PFSK-1 (cell line): ENCODE measurements around the gene CACNB1.

Experiments
- FOXP2 ChIP-seq: optimal IDR thresholded peaks from 2 replicates; pipeline ENCODE3; 2011; ENCODE audit warnings: borderline replicate concordance, control low read depth, inconsistent platforms; ENCODE audit not compliant: insufficient read depth; ENCODE audit errors: extremely low read length, extremely low read depth
- POLR2AphosphoS5 ChIP-seq: IDR thresholded peaks from 2 replicates; pipeline ENCODE4 v1.6.1; 2012; ENCODE audit warnings: low read depth, mild to moderate bottlenecking, control low read depth, low read length, moderate library complexity
- SIN3A ChIP-seq: IDR thresholded peaks from 2 replicates; pipeline ENCODE4 v1.6.1; 2012; ENCODE audit warnings: mild to moderate bottlenecking, low read length, moderate library complexity, borderline replicate concordance; ENCODE audit not compliant: insufficient read depth
- TAF1 ChIP-seq: IDR thresholded peaks from 2 replicates; pipeline ENCODE4 v1.6.1; 2012; ENCODE audit warnings: low read length, control low read depth, borderline replicate concordance; ENCODE audit not compliant: insufficient read depth
- TF ChIP-seq, protein P1 (sequence below), 2 experiments: IDR thresholded peaks; 2 replicates each; pipeline versions ENCODE4 v1.6.1 to v1.8.0; 2011 to 2012; ENCODE audit warnings: low read depth in 2 of 2, low read length in 2 of 2, control low read depth in 1 of 2, inconsistent platforms in 1 of 2, mild to moderate bottlenecking in 1 of 2, moderate library complexity in 1 of 2; ENCODE audit not compliant: insufficient read depth in 1 of 2

The CACNB1 gene

DNA sequence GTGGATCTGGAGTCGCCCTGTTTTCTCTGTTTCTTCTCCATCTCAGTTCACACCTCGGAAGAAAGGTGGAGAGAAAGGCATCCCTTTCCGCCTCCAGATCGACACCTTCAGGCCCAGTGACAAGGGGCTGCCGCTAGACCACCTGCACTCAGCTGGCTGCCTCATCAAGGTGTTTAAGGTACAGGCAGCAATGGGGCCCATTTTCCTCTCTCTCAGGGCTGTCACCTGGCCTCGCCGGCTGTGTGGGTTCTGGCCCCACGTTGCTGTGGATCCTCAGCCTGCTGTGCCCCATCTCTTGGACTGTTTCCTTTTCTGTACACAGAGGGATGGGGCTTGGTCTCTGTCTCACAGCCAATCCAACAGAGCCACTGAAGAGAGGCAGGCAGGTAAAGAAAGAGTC, 45.7 kb upstream of the CACNB1 start:
- TF ChIP-seq, protein P1, sequence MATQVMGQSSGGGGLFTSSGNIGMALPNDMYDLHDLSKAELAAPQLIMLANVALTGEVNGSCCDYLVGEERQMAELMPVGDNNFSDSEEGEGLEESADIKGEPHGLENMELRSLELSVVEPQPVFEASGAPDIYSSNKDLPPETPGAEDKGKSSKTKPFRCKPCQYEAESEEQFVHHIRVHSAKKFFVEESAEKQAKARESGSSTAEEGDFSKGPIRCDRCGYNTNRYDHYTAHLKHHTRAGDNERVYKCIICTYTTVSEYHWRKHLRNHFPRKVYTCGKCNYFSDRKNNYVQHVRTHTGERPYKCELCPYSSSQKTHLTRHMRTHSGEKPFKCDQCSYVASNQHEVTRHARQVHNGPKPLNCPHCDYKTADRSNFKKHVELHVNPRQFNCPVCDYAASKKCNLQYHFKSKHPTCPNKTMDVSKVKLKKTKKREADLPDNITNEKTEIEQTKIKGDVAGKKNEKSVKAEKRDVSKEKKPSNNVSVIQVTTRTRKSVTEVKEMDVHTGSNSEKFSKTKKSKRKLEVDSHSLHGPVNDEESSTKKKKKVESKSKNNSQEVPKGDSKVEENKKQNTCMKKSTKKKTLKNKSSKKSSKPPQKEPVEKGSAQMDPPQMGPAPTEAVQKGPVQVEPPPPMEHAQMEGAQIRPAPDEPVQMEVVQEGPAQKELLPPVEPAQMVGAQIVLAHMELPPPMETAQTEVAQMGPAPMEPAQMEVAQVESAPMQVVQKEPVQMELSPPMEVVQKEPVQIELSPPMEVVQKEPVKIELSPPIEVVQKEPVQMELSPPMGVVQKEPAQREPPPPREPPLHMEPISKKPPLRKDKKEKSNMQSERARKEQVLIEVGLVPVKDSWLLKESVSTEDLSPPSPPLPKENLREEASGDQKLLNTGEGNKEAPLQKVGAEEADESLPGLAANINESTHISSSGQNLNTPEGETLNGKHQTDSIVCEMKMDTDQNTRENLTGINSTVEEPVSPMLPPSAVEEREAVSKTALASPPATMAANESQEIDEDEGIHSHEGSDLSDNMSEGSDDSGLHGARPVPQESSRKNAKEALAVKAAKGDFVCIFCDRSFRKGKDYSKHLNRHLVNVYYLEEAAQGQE (IDR thresholded peaks at IDR 0.05; ENCODE audit: insufficient read depth in 1 of 2, low read depth in 2 of 2, low read length in 2 of 2), result no peak
- TF ChIP-seq SIN3A, result no peak
- no peak for TF ChIP-seq POLR2AphosphoS5

DNA sequence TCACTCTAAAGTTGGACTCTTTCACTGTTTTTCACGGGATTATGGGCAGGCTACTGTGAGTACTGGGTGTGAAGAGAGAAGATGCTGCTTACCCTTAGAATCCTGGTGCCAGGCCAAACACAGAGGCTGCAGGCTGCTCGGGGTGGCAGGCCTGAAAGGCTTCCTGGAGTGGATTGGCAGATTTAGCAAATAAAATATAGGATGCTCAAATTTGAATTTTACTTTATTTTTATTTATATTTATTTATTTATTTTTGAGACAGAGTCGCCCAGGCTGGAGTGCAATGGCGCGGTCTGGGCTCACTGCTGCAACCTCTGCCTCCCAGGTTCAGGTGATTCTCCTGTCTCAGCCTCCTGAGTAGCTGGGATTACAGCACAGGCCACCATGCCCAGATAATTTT, 43.2 kb upstream of the CACNB1 start:
- no peak for TF ChIP-seq SIN3A

DNA sequence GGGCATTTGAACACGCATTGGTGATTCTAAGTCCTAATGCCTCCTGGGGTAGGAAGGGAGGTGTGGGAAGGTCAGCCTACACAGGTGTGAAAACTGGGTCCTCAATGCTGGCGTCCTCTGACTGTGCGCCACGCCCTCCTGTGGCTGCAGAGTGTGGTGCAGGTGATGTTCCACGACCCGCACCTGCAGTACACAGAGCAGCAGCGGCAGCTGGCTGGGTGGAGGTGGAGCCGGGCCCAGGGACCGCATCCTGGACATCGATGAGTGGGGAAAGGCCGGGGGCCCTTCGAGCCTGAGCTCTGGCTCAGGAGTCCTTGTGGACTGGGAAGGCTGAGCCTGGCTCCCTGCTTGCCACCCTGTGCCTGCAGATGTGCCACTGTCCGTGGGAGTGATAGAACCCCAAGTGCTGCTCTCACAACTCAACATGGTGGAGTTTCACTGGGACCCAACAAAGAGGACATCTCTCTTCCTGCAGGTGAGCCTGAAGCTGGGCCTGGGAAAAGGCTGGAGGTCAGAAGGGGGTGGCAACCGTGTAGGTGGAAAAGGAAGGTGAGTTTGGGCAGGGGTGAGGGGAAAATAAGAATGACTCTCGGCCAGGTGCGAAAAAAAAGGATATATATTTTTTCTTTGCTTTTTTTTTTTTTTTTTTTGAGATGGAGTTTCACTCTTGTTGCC, 42.3 kb upstream of the CACNB1 start:
- TF ChIP-seq FOXP2, result peak; percentile 58
- TF ChIP-seq POLR2AphosphoS5, result no peak

DNA sequence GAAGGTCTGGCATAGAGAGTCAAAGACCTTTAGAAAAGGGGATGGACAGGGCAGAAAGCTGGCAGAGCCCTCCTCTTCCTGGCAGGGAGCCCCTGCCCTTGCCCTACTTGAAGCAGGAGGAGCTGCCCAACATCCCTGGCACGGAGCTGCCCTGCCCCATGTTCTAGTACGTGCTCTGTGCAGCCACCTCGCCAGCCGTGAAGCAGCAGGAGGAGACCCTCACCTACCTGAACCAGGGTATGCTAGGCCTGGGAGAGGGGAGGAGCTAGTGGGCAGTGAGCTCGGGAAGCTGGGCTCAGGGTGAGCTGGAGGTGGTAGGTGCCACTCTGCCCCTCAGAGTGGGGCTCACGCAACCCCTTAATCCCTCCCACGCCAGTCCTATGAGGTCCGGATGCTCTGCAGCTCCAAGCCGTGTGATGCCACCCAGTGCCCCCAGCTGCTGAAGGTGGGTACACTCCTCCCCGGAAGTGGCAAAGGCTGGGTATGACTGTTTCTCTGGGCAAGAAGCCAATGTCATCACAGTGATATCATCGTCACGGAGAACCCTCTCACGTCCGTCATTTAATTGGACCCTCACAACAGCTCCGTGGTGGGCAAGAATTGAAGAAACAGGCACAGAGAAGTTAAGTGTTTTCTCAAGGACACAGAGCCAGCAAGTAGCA, 41.0 kb upstream of the CACNB1 start:
- TF ChIP-seq, protein P1 (IDR thresholded peaks at IDR 0.05; ENCODE audit: insufficient read depth in 1 of 2, low read depth in 2 of 2, low read length in 2 of 2), result no peak

DNA sequence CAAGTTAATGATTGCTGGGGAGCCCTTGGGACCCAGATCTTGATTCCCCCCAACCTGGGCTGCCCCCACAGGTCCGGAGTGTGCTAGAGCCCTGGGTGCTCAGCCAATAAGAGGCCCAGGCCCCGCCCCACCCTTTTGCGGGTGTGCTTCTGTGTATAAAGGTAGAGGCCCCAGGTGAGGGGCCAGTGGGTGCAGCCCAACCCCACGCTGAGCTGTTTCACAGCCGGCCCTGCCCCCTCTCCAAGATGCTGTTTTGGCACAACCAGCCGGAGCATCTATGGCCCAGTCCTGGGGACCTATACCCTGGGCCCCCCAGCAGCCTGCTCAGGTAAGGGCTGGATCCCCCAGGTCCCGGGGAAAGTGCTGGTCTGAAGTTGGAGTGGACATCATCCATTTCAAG, 40.1 kb upstream of the CACNB1 start:
- TF ChIP-seq TAF1 (no peak), SIN3A (no peak)
- TF ChIP-seq, protein P1 (IDR thresholded peaks at IDR 0.05; ENCODE audit: insufficient read depth in 1 of 2, low read depth in 2 of 2, low read length in 2 of 2), result no peak

DNA sequence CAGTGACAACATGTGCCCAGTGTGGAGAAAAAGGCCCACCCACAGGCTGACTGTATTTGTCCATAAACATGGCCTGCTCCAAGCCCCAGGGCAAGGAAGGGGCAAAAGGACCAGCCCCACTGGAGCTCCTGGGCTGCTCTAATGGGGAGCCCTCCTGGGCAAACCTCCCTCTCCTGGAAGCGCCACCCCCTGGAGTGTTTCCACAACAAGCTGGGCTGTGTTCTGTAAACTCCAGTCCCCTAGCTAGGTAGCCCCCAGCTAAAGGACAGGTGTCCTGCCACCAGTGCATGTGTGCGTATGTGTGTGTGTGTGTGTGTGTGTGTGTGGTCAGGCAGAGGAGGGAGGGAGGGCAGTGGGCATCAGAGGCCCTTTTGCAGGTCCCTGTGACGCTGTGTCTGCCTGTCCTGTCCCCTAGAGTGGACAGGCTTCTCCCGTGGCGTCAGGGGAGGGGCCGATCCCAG, 39.5 kb upstream of the CACNB1 start:
- TF ChIP-seq, protein P1 (IDR thresholded peaks at IDR 0.05; ENCODE audit: insufficient read depth in 1 of 2, low read depth in 2 of 2, low read length in 2 of 2), result no peak
- TF ChIP-seq FOXP2, result no peak
- TF ChIP-seq TAF1, result no peak
- TF ChIP-seq POLR2AphosphoS5, result no peak
- no peak for TF ChIP-seq SIN3A
